ENCODE results near the gene HUNK.

Gene HUNK

DNA sequence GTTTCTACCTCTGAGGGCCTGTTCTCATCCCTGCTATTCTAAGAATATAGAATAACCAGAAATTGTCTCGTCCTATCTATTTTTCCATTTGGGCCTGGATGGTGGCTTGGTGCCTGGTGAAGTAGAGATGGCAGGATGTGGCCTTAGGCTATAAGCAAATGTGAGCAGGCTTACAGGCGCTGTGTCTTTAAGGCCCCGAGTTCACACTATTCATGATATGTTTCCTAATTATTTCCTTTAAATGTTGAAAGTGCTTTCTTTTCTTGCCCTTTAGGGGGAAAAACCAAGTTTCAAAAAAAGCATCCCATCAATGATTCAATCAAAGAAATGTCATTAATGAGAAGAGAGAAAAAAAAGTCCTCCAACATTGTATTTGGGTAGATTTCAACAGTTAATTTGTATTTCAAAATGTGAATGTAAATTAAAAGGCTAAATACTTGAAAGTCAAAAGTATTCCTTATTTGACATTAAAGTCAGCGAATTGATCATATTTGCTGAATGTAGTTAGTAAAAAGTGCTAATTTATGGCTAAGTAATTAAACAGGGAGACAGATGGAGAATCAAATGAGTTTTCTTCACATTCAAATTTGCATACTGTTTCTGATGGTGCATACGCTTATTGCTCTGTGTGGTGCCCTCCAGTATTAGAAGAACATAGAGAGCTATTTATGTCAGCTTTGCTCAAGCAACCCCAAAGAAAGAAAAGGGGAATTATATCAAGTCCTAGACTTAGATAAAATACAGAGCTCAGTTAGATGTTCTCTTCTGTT is 34.0 kb upstream of the HUNK start:
- no peak for DNase-seq (ENCODE audit: extremely low read depth, insufficient read length)
- Histone ChIP-seq H3K4me3 (replicated peaks; ENCODE audit: low read depth, low read length) (no peak overlapping the region), H3K36me3 (ENCODE audit: control insufficient read depth, insufficient read depth, low read length) (no peaks in the 10 kb centered on the region), H3K27me3 (replicated peaks; ENCODE audit: control insufficient read depth, insufficient read depth, low read length) (no peaks in the 10 kb centered on the region)
- TF ChIP-seq, protein P1, sequence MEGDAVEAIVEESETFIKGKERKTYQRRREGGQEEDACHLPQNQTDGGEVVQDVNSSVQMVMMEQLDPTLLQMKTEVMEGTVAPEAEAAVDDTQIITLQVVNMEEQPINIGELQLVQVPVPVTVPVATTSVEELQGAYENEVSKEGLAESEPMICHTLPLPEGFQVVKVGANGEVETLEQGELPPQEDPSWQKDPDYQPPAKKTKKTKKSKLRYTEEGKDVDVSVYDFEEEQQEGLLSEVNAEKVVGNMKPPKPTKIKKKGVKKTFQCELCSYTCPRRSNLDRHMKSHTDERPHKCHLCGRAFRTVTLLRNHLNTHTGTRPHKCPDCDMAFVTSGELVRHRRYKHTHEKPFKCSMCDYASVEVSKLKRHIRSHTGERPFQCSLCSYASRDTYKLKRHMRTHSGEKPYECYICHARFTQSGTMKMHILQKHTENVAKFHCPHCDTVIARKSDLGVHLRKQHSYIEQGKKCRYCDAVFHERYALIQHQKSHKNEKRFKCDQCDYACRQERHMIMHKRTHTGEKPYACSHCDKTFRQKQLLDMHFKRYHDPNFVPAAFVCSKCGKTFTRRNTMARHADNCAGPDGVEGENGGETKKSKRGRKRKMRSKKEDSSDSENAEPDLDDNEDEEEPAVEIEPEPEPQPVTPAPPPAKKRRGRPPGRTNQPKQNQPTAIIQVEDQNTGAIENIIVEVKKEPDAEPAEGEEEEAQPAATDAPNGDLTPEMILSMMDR (IDR thresholded peaks at IDR 0.05; ENCODE audit: insufficient read depth, low read length, poor library complexity, severe bottlenecking), result no peak

- Histone ChIP-seq H3K4me3 (replicated peaks; ENCODE audit: low read depth, low read length) (no peak overlapping the region), H3K27me3 (replicated peaks; ENCODE audit: control insufficient read depth, insufficient read depth, low read length) (no peaks in the 10 kb centered on the region), H3K36me3 (ENCODE audit: control insufficient read depth, insufficient read depth, low read length) (no peaks in the 10 kb centered on the region)
- TF ChIP-seq, protein P1 (IDR thresholded peaks at IDR 0.05; ENCODE audit: insufficient read depth, low read length, poor library complexity, severe bottlenecking), result no peak
- no peak for DNase-seq (ENCODE audit: extremely low read depth, insufficient read length)
Measured at GRCh38 chr21:31844206-31844605, 28.6 kb upstream of the HUNK start.

GRCh38 chr21:31845151-31845729 is 27.6 kb upstream of the HUNK start:
- TF ChIP-seq, protein P1 (IDR thresholded peaks at IDR 0.05; ENCODE audit: insufficient read depth, low read length, poor library complexity, severe bottlenecking), result no peak

GRCh38 chr21:31846690-31847089 is 26.1 kb upstream of the HUNK start:
- DNase-seq (ENCODE audit: extremely low read depth, insufficient read length), result no peak
- TF ChIP-seq, protein P1 (IDR thresholded peaks at IDR 0.05; ENCODE audit: insufficient read depth, low read length, poor library complexity, severe bottlenecking), result no peak
- no peaks in the 10 kb centered on the region for H3K27me3 ChIP-seq (replicated peaks; ENCODE audit: control insufficient read depth, insufficient read depth, low read length)

More at GRCh38 chr21:31845151-31845729, 27.6 kb upstream of the HUNK start:
- no peak for DNase-seq (ENCODE audit: extremely low read depth, insufficient read length)
- no peak overlapping the region for H3K4me3 ChIP-seq (replicated peaks; ENCODE audit: low read depth, low read length)
- H3K27me3 ChIP-seq (replicated peaks; ENCODE audit: control insufficient read depth, insufficient read depth, low read length), result no peaks in the 10 kb centered on the region
- H3K36me3 ChIP-seq (ENCODE audit: control insufficient read depth, insufficient read depth, low read length), result no peaks in the 10 kb centered on the region

DNA sequence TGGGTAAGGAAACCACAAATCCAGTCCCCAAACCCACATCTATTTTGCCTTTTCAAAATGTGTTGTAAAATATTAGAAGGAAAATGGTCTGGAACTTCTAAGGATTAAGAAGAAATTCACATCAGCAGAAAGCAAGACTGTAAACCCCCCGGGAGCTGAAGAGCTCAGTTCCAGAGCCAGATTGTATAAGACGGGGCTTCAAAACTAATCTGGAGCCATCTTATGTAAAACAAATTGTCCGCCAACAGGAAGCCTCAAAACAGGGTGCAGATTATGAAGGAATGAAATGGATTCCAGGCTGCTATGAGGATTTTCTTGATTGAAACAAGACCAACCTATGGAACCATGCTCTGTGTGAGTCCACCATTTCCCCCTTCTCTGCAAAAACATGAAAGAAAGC is 25.1 kb upstream of the HUNK start:
- no peaks in the 10 kb centered on the region for H3K27me3 ChIP-seq (replicated peaks; ENCODE audit: control insufficient read depth, insufficient read depth, low read length)
- TF ChIP-seq, protein P1 (IDR thresholded peaks at IDR 0.05; ENCODE audit: insufficient read depth, low read length, poor library complexity, severe bottlenecking), result no peak
- DNase-seq (ENCODE audit: extremely low read depth, insufficient read length), result no peak
- no peak overlapping the region for H3K4me3 ChIP-seq (replicated peaks; ENCODE audit: low read depth, low read length)
- H3K36me3 ChIP-seq (ENCODE audit: control insufficient read depth, insufficient read depth, low read length), result no peaks in the 10 kb centered on the region

More at GRCh38 chr21:31846690-31847089, 26.1 kb upstream of the HUNK start:
- Histone ChIP-seq H3K4me3 (replicated peaks; ENCODE audit: low read depth, low read length) (no peak overlapping the region), H3K36me3 (ENCODE audit: control insufficient read depth, insufficient read depth, low read length) (no peaks in the 10 kb centered on the region)
